ENCODE measurements around the gene C22orf15. TPM values are rescaled to one million over a fixed set of nuclear protein-coding genes. Genes with fewer than 3 reads are reported as not detected.

The C22orf15 gene
- total and polyA plus RNA-seq, 8 donors, result 0.58 to 7.8 (median 4.1) TPM

GRCh38 chr22:23773483-23774113 lies 10.8 kb downstream of the C22orf15 start:
- DNase-seq (no peak), ATAC-seq (no peak)
- Histone ChIP-seq H3K36me3 (no peaks in the 10 kb centered on the region), H3K4me3 (no peak overlapping the region), H3K9me3 (no peaks in the 10 kb centered on the region), H3K27me3 (peaks cover 0 to 20% of the 10 kb centered on the region in 2 donors), H3K27ac (no peak overlapping the region), H3K4me1 (peaks cover 4 to 29% of the 10 kb centered on the region in 2 donors)
- intact Hi-C loops (cut with DNase I), result loop anchor here in 1 of 2 donors (5.0 kb wide), 1 partner anchor 64 kb away; the partner anchor contains the start of gene DERL3
- TF ChIP-seq CTCF (IDR thresholded peaks at IDR 0.05), result no peak

GRCh38 chr22:23774114-23774921 lies 11.5 kb downstream of the C22orf15 start:
- TF ChIP-seq CTCF (IDR thresholded peaks at IDR 0.05), result no peak
- Histone ChIP-seq H3K4me1 (peaks cover 4 to 28% of the 10 kb centered on the region in 2 donors), H3K9me3 (no peaks in the 10 kb centered on the region), H3K27me3 (peaks cover 0 to 20% of the 10 kb centered on the region in 2 donors), H3K27ac (no peak overlapping the region), H3K4me3 (no peak overlapping the region), H3K36me3 (no peaks in the 10 kb centered on the region)
- no peak for DNase-seq
- intact Hi-C loops (cut with DNase I), result loop anchor here in 1 of 2 donors (5.0 kb wide), 1 partner anchor 63 kb away; the partner anchor contains the start of gene DERL3
- no peak for ATAC-seq

DNA sequence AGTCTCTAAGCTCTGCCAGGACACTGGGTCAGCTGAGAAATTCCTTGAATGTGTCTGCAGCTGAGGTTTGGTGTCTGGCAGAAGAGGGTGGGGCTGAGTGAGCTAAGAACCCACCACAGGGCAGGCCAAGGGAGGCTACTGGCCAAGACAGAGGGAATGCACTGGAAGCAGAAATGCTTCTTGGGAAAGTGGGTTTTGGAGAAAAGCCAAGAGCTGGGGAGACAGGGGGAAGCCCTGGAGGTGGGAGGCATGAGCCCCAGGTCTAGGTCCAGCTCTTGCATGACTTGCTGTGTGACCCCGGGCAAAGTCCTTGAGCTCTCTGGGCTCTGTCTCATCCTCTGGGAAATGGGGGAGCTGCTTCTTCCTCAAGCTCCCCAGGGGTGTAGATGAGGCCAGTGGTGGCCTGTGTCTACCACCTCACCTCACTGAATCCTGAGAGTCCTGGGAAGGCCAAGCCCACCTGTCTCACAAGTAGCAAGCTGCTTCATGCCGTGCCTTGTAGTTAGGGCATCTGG lies 12.2 kb downstream of the C22orf15 start:
- intact Hi-C loops (cut with DNase I), result loop anchor here in 1 of 2 donors (5.0 kb wide), 1 partner anchor 62 kb away; the partner anchor contains the start of gene DERL3
- Histone ChIP-seq H3K4me3 (no peak overlapping the region), H3K27me3 (peaks cover 0 to 20% of the 10 kb centered on the region in 2 donors), H3K27ac (no peak overlapping the region), H3K4me1 (peaks cover 4 to 28% of the 10 kb centered on the region in 2 donors), H3K9me3 (no peaks in the 10 kb centered on the region), H3K36me3 (no peaks in the 10 kb centered on the region)
- no peak for ATAC-seq
- no peak for DNase-seq
- TF ChIP-seq CTCF (IDR thresholded peaks at IDR 0.05), result no peak

DNA sequence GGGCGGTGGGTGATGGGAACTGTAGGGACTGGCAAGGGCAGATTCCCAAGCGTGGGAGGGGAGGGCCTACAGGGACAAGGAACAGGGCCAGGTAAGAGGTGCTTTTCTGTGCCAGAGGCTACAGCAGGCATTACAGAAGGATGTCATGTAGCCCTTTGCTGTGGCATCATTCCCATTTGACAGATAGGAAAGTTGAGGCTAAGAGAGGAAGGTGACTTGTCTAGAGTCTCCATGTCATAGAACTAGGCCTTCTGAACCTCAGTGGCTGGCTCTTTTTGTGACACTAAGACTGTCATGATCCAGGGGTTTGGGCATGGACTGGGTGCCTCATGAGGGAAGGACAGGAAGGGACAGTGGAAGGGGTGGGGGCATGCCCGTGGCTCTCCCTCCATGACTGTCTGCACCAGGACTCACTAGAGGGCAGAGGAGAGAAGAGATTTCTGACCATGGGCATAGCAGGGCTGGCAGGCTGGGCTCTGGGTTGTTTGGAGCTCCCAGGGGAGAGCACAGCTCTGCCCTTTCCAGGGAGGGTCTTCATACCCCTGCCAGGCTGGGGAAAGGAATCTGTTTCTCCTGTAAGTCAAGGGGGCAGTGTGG lies 13.1 kb downstream of the C22orf15 start:
- H3K4me1 ChIP-seq, result peaks cover 4 to 23% of the 10 kb centered on the region in 2 donors
- no peak overlapping the region for H3K4me3 ChIP-seq
- no peak for TF ChIP-seq CTCF (IDR thresholded peaks at IDR 0.05)
- ATAC-seq (no peak), DNase-seq (no peak)
- no peaks in the 10 kb centered on the region for H3K9me3 ChIP-seq
- H3K27ac ChIP-seq, result no peak overlapping the region
- intact Hi-C loops (cut with DNase I), result no loop called here
- peaks cover 0 to 20% of the 10 kb centered on the region in 2 donors for H3K27me3 ChIP-seq
- H3K36me3 ChIP-seq, result no peaks in the 10 kb centered on the region
